GM19463 (cell line): ENCODE measurements around the gene MSANTD2.
"Not testable (repeated sequence)": the region's sequence is repeated elsewhere in the genome, so short reads cannot be mapped to it uniquely, and the experiment has no call there.

Experiments used
- ATAC-seq: cut with Tn5 transposase; IDR thresholded peaks from one replicate; pipeline ENCODE4 v1.9.1; 2021; ENCODE audit warnings: mild to moderate bottlenecking, moderate library complexity; ENCODE audit not compliant: unreplicated experiment

The MSANTD2 gene

DNA sequence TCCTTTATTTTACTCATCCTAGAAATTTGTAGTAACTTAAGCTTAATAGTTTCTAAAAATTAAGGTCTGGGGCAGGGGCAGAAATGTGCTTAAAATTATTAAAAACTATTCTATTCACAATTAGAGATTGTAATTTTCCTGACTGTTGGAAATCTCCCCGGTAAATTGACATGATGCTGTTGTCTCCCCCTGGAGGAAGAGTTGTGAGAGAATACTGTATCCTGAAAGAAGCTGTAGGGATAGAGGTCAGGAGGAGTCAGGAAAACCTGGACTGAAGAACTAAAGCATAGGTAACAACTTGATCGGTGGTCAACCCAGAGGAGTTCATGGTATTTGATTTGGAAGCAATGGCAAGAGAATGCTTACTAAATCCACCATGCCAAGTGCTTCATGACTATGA lies 21.9 kb downstream of the MSANTD2 start:
- ATAC-seq: no peak

DNA sequence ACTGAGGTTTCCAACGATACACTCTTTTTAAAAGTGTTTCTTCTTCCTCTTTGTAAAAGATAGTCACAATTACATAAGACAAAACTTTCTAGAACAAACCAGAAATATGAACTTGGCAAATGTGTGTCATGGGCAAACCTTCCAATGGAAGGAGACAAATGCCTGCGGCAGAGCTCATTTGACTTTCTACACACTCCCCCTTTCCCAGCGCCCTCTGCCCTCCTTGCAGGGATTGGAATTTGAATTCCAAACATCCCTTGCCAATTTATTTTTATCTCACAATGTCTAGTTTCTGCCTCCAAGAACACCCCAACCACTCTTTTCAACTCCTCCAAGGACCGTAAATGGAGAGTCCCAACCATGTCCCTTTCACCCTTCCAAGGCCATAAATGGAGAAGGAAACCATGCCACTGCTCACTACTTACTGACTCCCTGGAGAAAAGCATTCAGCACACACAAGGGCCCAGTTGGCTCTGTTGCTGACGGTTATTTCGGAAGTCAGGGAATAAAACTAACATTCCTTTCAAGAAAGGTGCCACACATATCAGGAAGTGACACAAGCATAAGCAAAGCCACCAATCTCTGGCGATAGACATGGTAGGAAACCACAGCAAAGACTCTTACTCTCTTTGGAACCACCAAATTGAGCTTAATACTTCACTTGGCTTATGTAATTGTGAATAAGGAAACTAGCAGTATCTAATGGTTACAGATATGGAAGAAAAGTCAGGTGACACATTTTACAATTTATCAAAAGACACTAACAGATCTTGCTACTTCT lies 23.2 kb downstream of the MSANTD2 start:
- ATAC-seq: no peak

DNA sequence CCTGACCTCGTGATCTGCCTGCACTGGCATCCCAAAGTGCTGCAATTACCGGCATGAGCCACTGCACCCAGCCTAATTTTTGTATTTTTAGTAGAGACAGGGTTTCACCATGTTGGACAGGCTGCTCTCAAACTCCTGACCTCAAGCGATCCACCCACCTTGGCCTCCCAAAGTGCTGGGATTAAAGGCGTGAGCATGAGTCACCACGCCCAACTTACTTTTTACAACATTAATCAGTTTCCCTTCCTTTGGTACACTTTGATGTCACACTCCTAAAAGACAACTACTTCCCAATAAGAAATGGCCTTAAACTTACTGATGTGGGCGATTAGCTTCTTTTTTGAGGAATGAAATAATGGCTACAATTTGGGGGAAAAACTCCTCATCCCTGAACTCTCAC lies 29.2 kb downstream of the MSANTD2 start:
- not testable (repeated sequence) for ATAC-seq

DNA sequence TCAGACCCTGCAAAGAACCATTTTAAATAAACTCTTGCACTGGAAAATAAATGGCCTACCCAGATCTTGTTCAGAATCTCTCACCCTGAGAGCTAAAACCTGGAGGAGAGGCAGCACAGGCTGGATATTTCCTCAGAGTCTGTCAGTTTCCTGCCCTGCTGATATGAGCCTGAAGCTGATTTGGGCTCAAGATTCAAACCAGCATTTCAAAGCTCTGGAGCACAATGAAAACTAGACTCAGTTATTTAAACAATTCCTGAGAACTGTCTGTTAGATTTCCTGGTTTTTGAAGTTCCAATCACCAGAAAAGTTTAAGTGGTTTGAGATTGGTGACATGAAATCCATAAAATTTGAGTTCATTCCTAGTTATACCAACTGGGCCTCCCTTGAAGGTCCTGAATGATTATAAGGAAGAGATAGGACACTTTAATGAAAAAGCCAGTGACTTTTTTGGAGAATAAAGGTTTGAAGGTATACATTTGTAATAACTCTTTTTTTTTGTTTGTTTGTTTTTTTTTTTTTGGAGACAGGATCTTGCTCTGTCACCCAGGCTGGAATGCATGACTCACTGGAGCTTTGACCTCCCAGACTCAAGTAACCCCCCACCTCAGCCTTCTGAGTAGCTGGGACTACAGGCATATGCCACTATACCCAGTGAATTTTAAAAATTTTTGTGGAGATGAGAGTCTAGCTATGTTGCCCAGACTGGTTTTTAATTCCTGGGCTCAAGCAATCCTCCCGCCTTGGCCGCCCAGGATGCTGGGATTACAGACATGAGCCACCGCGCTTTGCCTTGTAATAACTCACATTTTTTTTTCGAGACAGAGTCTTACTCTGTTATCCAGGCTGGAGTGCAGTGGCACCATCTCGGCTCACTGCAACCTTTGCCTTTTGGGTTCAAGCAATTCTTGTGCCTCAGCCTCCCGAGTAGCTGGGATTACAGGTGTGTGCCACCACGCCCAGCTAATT lies 30.1 kb downstream of the MSANTD2 start:
- no peak for ATAC-seq

DNA sequence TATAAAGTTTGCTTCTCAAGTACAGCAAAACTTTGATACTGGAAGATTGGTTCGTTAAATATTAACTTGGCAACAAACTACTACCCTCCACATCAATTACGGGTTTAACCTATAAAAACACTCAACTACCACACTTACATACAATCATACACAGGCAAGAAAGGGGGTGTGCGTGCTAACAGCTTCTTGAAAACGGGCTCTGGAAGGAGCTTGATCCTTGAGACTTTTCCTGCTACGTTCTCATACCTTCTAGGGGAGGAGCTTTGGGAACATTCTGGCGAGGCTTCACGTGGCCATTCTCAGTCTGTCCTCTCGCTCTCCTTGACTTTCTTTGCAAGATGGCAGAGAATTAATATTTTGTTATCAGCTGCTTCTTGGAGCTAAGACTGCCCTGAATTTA lies 31.3 kb downstream of the MSANTD2 start:
- no peak for ATAC-seq

DNA sequence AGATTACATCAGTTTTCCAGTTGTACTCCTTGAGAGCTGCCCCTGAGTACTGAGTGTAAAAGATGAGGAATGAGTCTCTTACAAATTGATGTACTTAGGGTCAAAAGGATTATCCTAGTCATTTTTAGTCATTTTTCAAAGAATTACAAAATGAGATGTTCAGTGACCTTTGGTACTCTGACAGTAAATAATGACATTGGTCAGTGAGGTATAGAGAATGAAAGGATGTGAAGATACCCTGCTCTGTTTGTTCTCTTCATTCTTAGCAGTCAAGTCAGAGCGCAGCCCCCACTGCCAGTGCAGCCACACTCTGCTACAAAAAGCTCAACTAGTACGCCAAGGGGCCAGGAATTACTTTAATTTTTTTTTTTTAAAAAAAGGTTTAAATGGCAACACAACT lies 34.0 kb downstream of the MSANTD2 start:
- no peak for ATAC-seq

DNA sequence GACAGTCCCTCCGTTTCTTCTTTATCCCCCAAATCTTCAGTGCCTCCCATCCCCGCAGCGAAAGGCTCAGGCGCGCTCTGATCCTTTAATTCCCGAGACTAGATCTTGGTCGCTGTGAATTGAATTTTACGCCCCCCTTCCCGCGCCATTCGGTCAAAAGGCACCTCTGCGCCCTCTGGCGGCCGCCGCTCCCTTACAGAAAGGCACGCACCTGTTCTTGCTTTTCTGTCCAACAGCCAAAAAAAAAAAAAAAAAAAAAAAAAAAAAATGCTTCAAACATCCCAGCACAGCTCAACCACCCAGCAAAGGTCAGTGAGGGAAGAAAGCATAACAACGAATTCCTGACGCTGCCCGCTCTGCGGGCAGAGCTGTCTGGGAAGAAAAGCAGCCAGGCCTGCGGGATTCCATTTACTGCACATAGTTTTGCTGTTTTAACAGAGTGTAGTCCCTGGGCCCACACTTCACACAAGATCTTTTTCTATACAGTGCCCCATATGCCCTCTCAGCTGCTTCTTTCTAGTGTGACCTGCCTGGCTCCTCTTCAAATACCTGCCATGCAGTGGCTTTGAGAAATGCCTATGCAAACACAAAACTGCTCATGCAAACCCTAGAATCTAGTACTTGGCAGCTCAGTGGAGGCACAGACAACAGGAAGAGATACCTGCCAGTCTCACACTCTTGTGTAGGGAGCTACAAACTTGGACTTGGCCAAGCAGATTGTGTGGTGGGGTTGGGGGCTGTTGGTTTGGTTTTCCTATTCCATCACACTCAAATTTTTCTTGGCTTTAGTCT lies 36.9 kb downstream of the MSANTD2 start:
- peak; percentile 23 for ATAC-seq

DNA sequence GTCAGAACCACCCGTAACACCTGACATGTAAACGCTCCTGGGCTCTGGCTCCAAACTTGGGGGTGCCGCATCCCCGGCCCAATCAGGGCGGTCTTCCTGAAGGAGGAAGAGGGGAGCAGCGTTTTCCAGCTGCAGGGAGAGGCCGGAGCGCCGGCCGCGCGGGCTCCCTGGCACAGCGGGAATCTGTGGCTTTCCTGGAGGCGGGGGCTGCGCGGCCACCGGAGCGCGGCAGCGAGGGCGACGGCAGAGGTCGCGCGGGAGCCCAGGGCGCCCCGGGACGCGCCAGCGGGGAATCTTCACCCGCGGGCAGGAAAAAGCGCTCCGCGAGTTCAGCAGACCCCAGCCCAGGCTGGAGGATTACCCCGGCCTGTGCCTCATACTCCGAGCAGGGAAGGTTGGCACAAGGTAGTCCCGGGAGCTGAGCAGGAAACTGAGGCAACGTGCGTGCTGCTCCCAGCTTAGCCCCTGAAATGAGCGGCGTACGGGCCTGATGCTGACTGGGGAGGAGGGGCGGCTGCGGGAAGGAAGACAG lies 37.5 kb downstream of the MSANTD2 start:
- ATAC-seq: peak; percentile 7

DNA sequence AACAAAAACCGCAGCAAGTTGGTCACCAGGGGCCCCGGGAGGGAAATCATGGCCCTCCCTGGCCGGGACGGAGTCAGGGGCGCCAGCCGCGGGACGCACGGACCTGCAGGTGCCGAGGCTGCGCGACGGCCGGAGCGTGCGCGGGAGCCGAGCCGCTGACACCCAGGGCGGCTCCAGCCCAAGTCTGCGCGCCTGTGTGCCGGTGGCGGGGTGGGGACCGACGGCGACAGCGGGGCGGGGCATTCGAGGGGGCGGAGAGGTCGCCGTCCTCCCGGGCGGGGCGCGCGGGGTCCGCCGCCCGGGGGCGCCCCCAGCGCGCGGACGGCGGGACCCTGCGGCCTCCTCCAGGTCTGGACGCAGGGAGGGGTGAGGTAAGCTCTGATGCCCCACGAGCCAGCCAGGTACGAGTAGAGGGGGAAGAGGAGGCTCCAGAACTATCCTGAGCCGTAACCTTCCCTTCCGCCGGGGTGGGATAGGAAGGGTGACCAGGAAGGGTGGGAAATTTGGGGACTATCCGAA lies 38.0 kb downstream of the MSANTD2 start, which contains the start of gene ESAM:
ESAM (minus strand) TSS at position 186 of the 519 bp plus-strand sequence; CDS start at position 50, 136 bp downstream.
- ATAC-seq: peak; percentile 66

DNA sequence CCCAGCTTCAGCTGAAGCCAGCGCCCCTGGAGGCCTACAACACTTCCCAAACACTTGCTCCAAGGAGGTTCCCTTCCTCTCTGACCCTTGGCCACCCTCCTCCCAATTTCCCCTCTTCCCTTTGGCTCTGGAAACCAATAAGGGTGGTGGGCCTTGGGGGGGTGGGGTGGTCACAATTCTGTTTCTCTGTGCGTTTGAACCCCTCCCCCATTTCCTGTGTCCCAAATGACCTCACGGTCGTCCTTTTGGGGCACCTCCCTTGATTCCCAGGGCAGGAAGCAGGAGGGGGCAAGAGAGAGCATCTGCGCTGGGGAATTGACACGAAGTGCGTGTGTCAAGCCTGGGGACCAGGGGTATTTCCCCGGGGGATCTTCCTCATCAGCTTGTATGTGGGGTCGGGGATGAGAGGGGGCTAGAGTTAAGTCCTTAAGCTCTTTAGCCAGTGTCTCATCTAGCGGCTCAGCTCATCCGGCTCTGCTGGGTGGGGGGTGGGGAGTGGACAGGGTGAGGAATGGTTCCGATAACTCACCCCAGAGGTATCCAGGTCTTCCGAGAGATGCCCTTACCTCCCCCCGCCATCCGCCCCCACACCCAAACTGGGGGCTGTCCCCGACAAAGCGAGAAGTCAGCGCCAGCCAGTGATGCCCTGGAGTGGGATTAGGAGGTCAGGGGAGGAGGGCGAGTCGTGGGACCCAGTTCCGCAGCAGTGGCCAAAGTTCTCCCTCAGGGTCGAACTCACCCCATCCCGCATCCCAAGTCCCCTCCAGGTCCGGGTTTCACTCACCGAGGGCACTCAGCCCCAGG lies 38.7 kb downstream of the MSANTD2 start:
- ATAC-seq: no peak

DNA sequence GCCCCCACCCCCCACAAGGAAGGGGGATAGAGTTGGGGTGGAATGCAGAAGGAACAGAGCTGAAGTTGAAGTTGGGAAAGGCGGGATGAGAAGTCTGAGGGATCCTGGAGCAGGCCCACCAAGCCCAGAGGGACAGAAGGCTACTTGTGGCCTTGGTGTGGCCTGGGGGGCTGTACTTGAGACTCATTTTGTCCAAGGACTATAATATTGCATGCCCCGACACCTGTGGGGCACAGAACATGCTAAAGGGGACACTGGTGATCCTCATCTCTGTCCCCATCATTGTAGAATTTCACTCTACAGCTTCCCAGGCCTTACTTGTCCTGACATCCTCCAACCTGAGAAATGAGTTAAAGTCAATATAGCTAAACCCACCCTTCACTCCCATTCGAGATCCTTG lies 39.4 kb downstream of the MSANTD2 start:
- ATAC-seq: no peak

DNA sequence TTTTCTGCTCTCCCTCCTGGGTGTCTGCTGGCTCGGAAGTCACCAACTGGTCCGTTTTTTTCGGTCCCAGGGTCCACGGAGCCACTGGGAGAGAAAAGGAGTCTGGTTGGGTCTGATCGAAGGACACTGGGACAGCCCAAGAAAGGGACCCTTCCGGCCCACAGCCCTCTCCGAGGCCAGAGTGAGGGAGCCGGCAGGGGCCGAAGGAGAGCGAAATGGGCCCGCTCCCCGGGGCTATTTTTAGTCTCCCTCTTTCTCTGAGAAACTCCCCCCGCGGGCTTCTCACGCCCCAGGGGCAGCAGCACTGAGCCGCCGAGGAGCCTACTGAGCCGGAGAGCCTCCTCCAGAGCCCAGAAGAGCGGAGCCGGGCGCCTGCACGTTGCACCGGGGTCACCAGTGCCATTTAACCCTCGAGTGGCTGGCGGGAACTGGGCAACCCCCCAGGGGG lies 40.0 kb downstream of the MSANTD2 start:
- no peak for ATAC-seq

DNA sequence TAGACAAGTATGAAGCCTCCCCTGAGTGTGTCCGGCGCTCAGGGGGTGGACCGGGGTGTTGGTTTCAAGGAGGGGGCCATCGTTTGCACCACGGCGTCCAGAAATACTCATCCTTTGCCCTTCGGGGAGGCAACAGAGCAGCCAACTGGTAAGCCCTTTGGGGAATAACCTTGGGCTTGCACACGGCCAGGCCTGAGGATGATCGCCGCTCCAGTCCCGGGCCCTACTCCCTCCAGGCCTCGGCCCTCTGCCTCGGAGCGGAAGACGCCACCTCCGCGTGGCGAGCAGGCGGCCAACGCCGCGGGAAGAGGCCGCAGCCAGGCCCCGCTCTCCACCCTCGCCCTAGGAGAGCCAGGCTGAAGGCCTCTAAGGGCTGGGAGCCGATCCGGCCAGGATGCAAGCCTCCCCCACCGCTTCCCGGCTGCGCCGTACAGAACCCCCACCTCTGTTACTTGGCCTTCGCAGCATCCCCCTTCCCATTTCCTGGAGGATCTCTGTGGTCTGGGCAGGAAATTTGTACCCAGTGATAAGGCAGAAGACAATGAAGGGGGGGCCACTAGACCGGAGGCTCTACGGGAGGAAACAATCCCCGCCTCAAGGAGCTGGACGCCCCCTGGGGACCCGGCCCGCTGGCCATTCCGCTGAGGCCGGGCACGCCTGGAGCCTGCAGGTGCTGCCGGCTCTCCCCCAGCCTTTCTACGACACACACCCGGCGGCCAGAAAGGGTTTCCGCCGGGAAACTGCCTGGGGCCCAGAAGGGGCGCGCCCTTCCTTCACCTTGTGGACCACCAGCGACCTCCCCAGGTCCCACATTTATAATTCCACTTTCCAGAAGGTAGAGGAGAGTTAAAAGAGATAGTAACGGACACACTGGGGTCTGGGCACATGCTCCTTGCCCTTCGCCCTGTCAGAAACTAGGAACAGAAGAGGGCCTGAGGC lies 40.7 kb downstream of the MSANTD2 start:
- ATAC-seq: no peak

DNA sequence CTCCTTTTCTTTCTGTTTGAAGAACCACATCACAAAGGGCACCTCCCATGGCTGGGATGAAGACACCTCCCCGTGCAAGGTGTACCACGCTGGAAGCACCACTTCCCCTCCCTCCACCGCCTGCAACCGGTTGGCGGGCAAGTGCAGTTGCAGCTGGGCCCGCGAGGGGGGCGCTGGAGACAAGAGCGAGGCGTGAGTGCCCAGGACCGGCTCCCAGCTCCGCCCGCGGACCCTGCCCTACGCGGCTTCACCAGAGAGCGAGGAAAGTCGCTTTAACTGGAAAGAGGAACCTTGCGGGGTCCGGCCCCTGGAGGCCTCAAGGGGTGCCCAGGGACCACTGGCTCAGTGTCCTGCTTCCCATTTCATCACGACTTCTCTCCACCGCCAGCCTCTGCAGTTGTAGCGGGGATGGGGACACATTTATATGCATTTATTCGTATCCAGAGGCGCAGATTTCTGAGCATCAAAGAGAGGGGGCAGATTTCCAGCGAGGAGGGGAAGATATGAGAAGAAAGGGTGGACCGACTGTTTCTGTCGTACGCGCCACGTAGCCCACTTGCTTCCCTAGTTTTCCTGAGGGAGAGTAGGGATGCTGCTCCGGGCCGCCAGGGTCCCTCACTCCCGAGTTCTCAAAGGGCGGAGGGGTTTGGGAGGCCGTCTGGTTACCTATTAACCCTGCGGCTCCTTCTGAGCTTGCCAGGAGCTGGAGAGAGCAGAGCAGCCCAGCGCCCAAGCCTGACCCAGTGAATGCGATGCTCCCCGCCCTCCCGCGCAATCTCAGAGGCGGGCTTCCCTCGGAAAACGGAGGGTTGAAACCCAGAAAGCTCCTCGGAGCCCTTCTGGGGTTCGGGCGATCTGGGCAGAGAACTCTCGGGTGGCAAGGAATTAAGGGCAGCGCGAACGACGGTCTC lies 41.6 kb downstream of the MSANTD2 start:
- peak; percentile 51 for ATAC-seq

DNA sequence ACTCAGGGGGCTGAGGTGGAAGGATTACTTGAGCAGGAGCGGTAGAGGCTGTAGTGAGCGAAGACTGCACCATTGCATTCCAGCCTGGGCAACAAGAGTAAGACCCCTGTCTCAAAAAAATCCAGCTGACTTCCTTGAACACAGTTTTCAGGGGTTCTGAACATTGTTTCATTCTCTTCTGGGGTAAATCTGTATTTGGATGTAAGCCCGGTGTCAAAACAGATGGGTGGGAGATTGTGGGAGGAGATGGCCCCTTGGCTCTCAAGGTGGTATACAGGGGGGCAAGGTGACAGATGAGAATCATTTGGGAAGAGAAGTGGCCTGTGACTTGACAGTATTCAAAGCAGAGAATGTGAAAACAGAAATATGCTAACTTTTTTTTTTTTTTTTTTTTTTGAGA lies 42.9 kb downstream of the MSANTD2 start:
- ATAC-seq: no peak

DNA sequence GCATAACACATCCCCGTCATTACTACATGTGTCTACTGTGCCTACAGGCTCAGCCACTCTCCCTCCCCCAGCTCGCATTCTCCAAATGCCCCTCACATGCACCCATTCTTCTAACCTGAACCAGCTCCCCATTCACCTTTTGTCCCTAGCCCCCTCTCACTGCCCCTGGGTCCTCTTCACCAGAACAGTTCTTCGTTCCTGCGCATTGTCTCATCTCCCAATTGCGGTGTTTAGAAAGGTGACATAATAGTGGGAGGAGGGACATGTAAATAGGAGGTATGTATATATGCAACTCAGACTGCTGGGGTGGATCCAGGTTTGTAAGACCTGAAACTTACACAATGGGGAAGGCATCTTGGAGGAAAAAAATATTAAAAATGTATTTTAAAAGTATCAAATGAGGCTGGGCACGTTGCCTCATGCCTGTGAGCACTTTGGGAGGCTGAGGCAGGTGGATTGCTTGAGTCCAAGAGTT lies 43.4 kb downstream of the MSANTD2 start:
- no peak for ATAC-seq

DNA sequence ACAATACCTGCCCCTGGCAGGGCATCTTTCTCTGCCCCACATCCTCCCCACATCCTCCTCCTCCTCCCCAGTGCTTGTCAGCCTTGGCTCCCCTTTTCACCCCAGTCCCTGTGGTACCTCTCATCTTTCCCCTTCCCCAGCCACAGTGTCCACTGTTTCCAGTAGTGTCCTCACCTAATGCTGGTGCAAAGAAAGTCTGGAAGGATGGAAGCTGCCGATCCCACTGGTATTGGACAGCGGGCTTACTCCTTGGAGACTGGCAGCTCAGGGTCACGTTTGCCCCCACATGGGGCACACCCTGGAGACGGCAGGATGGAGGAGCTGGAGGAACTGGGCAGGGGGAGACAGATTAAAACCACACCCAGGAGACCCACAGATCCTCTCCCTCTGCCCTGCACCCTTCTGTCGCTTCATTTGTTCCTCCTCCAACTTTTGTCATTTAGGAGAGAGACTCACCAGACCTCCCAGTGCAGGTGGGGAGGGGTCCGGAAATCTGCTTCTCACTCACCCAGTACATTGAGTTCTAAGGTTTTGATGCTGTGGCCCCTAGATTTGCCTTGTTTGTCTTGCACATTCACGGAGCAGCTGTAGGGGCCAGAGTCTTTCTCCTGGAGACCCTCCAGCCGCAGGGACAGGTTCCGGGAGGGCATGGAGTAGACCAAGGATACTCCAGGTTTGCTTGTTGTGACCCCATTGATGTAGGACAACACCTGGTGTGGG lies 44.0 kb downstream of the MSANTD2 start:
- no peak for ATAC-seq
